ENCODE data around the gene CDX2.
A peak's percentile ranks its signal among the peaks of the same experiment; 100 is the strongest.
"Not testable (repeated sequence)": the region's sequence is repeated elsewhere in the genome, so short reads cannot be mapped to it uniquely, and the experiment has no call there.

CDX2 gene

GRCh38 chr13:27964206-27964605 lies 4.9 kb downstream of the CDX2 start:
- DNase-seq, result not testable (repeated sequence)

GRCh38 chr13:27963491-27963890 lies 5.6 kb downstream of the CDX2 start:
- DNase-seq, result no peak

- no peak for DNase-seq
Observed at GRCh38 chr13:27962982-27963381, 6.1 kb downstream of the CDX2 start.

GRCh38 chr13:27962128-27962841 lies 6.8 kb downstream of the CDX2 start:
- DNase-seq, result no peak

- no peak for DNase-seq
Observed at GRCh38 chr13:27961227-27962085, 7.7 kb downstream of the CDX2 start.

- DNase-seq, result peak; percentile 61
Observed at GRCh38 chr13:27960362-27961226, 8.5 kb downstream of the CDX2 start.

GRCh38 chr13:27959976-27960361 lies 9.1 kb downstream of the CDX2 start:
- DNase-seq, result no peak

GRCh38 chr13:27956576-27957300 lies 12.4 kb downstream of the CDX2 start:
- DNase-seq, result no peak

- DNase-seq, result no peak
Observed at GRCh38 chr13:27955014-27955591, 14.0 kb downstream of the CDX2 start.

- DNase-seq, result no peak
Observed at GRCh38 chr13:27954406-27954851, 14.7 kb downstream of the CDX2 start.

GRCh38 chr13:27953676-27954405 lies 15.3 kb downstream of the CDX2 start:
- peak; percentile 86 for DNase-seq

- no peak for DNase-seq
Observed at GRCh38 chr13:27952876-27953675, 16.0 kb downstream of the CDX2 start.

GRCh38 chr13:27942972-27943371 lies 26.1 kb downstream of the CDX2 start:
- DNase-seq, result no peak

- no peak for DNase-seq
Observed at GRCh38 chr13:27933580-27934328, 35.4 kb downstream of the CDX2 start.

- DNase-seq, result no peak
Observed at GRCh38 chr13:27933118-27933517, 36.0 kb downstream of the CDX2 start.

GRCh38 chr13:27929868-27930267 lies 39.2 kb downstream of the CDX2 start:
- no peak for DNase-seq

- DNase-seq, result no peak
Observed at GRCh38 chr13:27928805-27929753, 40.0 kb downstream of the CDX2 start.

- DNase-seq, result no peak
Observed at GRCh38 chr13:27928353-27928804, 40.7 kb downstream of the CDX2 start.
